ENCODE results near the gene PCDH12.

Gene PCDH12

DNA sequence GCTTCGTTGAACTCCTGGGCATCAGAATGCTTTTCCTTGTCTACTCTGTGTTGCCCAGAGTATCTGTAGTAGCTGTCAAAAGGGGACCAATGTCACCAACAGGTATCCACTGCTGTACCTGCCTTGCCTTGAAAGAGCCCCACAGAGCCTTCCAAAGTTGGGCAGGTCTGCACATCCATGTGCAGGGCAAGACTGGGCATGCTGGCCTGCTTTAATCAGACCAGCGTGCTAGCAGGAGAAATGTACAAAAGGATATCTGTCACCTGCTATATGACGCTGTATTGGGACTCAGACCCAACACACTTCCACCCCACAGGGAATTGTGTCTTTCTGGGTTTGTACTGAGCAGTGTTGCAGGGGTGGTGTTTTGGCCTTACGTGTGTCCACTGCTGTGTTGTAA, 22.5 kb downstream of the PCDH12 start:
- Histone ChIP-seq H4K12ac (ENCODE audit: low read depth, low read length) (no peak overlapping the region), H3K9me3 (ENCODE audit: insufficient read depth, low read depth, low read length) (no peaks in the 10 kb centered on the region), H2AFZ (ENCODE audit: insufficient read depth, low read length, poor library complexity) (no peak overlapping the region), H3K4ac (ENCODE audit: low read depth, low read length) (no peak overlapping the region), H2BK5ac (ENCODE audit: low read depth, low read length, poor library complexity) (no peak overlapping the region), H4K8ac (ENCODE audit: low read depth, low read length) (no peak overlapping the region), H3K9ac (ENCODE audit: low read length) (no peak overlapping the region), H3K4me1 (ENCODE audit: control insufficient read depth in 1 of 2, insufficient read depth in 2 of 2, low read length in 2 of 2) (no peaks in the 10 kb centered on the region), H3K27ac (ENCODE audit: low read depth, low read length) (no peak overlapping the region), H2BK120ac (ENCODE audit: insufficient read depth, low read length, poor library complexity) (no peak overlapping the region), H3K23ac (ENCODE audit: low read length) (no peak overlapping the region), H2BK12ac (ENCODE audit: low read length) (no peak overlapping the region), H3K79me1 (ENCODE audit: low read length) (no peaks in the 10 kb centered on the region), H2AK5ac (ENCODE audit: low read length) (no peak overlapping the region), H4K91ac (ENCODE audit: low read depth, low read length) (no peak overlapping the region), H3K36me3 (ENCODE audit: control insufficient read depth in 1 of 2, insufficient read depth in 2 of 2, low read length in 2 of 2) (peaks cover 38 to 60% of the 10 kb centered on the region in 2 experiments), H3K14ac (ENCODE audit: low read length) (no peak overlapping the region), H3K79me2 (ENCODE audit: control insufficient read depth, insufficient read depth, low read length, poor library complexity) (no peaks in the 10 kb centered on the region), H3K4me3 (ENCODE audit: low read depth, low read length) (no peak overlapping the region), H3K27me3 (ENCODE audit: insufficient read depth, low read length) (no peaks in the 10 kb centered on the region), H3K4me2 (ENCODE audit: low read length) (no peak overlapping the region), H3K18ac (ENCODE audit: low read length) (no peak overlapping the region)
- DNase-seq, result no peak
- no CpG with 5 or more reads among the region's 4 CpGs for WGBS (ENCODE audit: extremely low coverage, insufficient coverage, insufficient read length)

DNA sequence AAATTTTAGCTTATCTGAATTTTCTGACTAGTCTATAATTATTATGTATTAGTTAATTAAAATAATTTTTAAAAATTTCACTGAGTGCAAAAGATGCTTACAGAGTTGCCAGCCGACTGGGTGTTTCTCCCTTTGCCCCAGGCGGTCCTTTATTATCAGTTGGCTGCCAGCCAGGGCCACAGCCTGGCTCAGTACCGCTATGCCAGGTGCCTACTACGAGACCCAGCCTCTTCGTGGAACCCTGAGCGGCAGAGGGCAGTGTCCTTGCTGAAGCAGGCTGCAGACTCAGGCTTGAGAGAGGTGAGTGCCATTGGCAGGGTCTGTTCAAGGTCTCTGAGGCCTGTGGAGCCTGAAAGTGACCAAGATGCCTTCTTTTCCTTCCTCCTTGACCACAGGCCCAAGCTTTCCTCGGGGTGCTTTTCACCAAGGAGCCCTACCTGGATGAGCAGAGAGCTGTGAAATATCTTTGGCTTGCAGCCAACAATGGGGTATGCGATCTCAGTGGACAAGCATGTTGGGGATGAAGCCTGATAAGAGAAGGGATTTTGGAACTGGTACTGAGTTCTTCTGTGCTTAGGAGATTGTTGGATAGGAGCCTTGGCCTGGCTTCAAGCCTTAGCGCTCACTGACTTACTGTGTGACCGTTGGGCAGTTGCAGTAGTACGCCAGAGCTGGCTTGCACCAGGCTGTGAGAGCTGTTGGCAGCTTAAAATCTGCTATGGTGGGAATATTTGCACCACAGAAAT, 23.7 kb downstream of the PCDH12 start:
- no peaks in the 10 kb centered on the region for H3K79me1 ChIP-seq (ENCODE audit: low read length)
- no peak overlapping the region for H4K91ac ChIP-seq (ENCODE audit: low read depth, low read length)
- no peak overlapping the region for H2AFZ ChIP-seq (ENCODE audit: insufficient read depth, low read length, poor library complexity)
- WGBS (ENCODE audit: extremely low coverage, insufficient coverage, insufficient read length), result no CpG with 5 or more reads among the region's 11 CpGs
- no peaks in the 10 kb centered on the region for H3K9me3 ChIP-seq (ENCODE audit: insufficient read depth, low read depth, low read length)
- no peak overlapping the region for H3K14ac ChIP-seq (ENCODE audit: low read length)
- DNase-seq, result no peak
- no peak overlapping the region for H2BK12ac ChIP-seq (ENCODE audit: low read length)
- no peak overlapping the region for H3K4me2 ChIP-seq (ENCODE audit: low read length)
- H3K4me1 ChIP-seq (ENCODE audit: control insufficient read depth in 1 of 2, insufficient read depth in 2 of 2, low read length in 2 of 2), result no peaks in the 10 kb centered on the region
- no peak overlapping the region for H4K8ac ChIP-seq (ENCODE audit: low read depth, low read length)
- H4K12ac ChIP-seq (ENCODE audit: low read depth, low read length), result no peak overlapping the region
- no peak overlapping the region for H2AK5ac ChIP-seq (ENCODE audit: low read length)
- H3K23ac ChIP-seq (ENCODE audit: low read length), result no peak overlapping the region
- no peaks in the 10 kb centered on the region for H3K79me2 ChIP-seq (ENCODE audit: control insufficient read depth, insufficient read depth, low read length, poor library complexity)
- no peak overlapping the region for H3K4me3 ChIP-seq (ENCODE audit: low read depth, low read length)
- no peak overlapping the region for H2BK120ac ChIP-seq (ENCODE audit: insufficient read depth, low read length, poor library complexity)
- peaks cover 43 to 67% of the 10 kb centered on the region in 2 experiments for H3K36me3 ChIP-seq (ENCODE audit: control insufficient read depth in 1 of 2, insufficient read depth in 2 of 2, low read length in 2 of 2)
- H3K9ac ChIP-seq (ENCODE audit: low read length), result no peak overlapping the region
- no peak overlapping the region for H3K4ac ChIP-seq (ENCODE audit: low read depth, low read length)
- H2BK5ac ChIP-seq (ENCODE audit: low read depth, low read length, poor library complexity), result no peak overlapping the region
- no peak overlapping the region for H3K27ac ChIP-seq (ENCODE audit: low read depth, low read length)
- H3K18ac ChIP-seq (ENCODE audit: low read length), result no peak overlapping the region
- H3K27me3 ChIP-seq (ENCODE audit: insufficient read depth, low read length), result no peaks in the 10 kb centered on the region

DNA sequence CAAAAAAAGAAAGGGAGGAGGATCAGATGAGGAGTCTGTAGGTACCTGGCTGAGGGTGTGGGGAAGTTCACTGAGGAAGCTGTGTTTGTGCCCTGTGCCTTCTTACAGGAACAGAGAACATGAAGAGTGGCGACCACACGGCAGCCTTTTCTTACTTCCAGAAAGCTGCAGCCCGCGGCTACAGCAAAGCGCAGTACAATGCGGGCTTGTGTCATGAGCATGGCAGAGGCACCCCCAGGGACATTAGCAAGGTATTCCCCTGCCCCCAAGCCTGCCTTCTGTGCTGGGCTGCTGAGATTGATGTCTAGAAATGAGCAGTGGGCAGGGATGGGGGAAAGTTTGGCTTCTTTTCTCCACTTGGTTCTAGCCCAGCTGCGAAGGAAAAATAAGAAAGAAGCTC, 24.9 kb downstream of the PCDH12 start:
- H3K4me2 ChIP-seq (ENCODE audit: low read length), result no peak overlapping the region
- H3K4me3 ChIP-seq (ENCODE audit: low read depth, low read length), result no peak overlapping the region
- no peaks in the 10 kb centered on the region for H3K79me2 ChIP-seq (ENCODE audit: control insufficient read depth, insufficient read depth, low read length, poor library complexity)
- H2AK5ac ChIP-seq (ENCODE audit: low read length), result no peak overlapping the region
- no peak overlapping the region for H2BK5ac ChIP-seq (ENCODE audit: low read depth, low read length, poor library complexity)
- H4K12ac ChIP-seq (ENCODE audit: low read depth, low read length), result no peak overlapping the region
- H3K27me3 ChIP-seq (ENCODE audit: insufficient read depth, low read length), result no peaks in the 10 kb centered on the region
- H4K91ac ChIP-seq (ENCODE audit: low read depth, low read length), result no peak overlapping the region
- no peak overlapping the region for H2BK120ac ChIP-seq (ENCODE audit: insufficient read depth, low read length, poor library complexity)
- H3K4me1 ChIP-seq (ENCODE audit: control insufficient read depth in 1 of 2, insufficient read depth in 2 of 2, low read length in 2 of 2), result no peaks in the 10 kb centered on the region
- H2AFZ ChIP-seq (ENCODE audit: insufficient read depth, low read length, poor library complexity), result no peak overlapping the region
- no CpG with 5 or more reads among the region's 7 CpGs for WGBS (ENCODE audit: extremely low coverage, insufficient coverage, insufficient read length)
- no peaks in the 10 kb centered on the region for H3K9me3 ChIP-seq (ENCODE audit: insufficient read depth, low read depth, low read length)
- DNase-seq, result no peak
- H3K14ac ChIP-seq (ENCODE audit: low read length), result no peak overlapping the region
- H2BK12ac ChIP-seq (ENCODE audit: low read length), result no peak overlapping the region
- H3K9ac ChIP-seq (ENCODE audit: low read length), result no peak overlapping the region
- H3K36me3 ChIP-seq (ENCODE audit: control insufficient read depth in 1 of 2, insufficient read depth in 2 of 2, low read length in 2 of 2), result peaks cover 41 to 66% of the 10 kb centered on the region in 2 experiments
- no peak overlapping the region for H4K8ac ChIP-seq (ENCODE audit: low read depth, low read length)
- no peak overlapping the region for H3K18ac ChIP-seq (ENCODE audit: low read length)
- no peaks in the 10 kb centered on the region for H3K79me1 ChIP-seq (ENCODE audit: low read length)
- H3K23ac ChIP-seq (ENCODE audit: low read length), result no peak overlapping the region
- H3K27ac ChIP-seq (ENCODE audit: low read depth, low read length), result no peak overlapping the region
- H3K4ac ChIP-seq (ENCODE audit: low read depth, low read length), result no peak overlapping the region

DNA sequence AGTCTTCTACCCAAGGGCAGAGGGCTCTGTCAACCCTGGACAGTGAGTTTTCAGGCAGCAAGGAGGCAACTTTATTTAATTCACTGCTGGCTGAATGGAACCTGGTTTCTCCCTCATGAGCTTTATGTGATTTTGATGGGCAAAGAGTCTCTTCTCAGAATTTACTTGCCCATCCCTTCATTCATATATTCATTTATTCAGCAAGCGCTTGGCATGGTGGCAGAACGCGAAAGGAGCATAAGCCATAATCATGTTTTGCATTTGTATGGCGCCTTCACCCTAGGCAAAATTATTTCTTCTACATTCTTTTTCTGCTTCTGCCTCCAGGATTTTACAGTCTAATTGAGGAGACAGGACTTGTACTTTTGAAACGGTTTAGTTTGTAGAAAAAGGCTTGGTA, 26.3 kb downstream of the PCDH12 start:
- Histone ChIP-seq H3K23ac (ENCODE audit: low read length) (no peak overlapping the region), H3K79me2 (ENCODE audit: control insufficient read depth, insufficient read depth, low read length, poor library complexity) (no peaks in the 10 kb centered on the region), H3K18ac (ENCODE audit: low read length) (no peak overlapping the region), H2BK120ac (ENCODE audit: insufficient read depth, low read length, poor library complexity) (no peak overlapping the region), H3K27ac (ENCODE audit: low read depth, low read length) (no peak overlapping the region), H2BK5ac (ENCODE audit: low read depth, low read length, poor library complexity) (no peak overlapping the region), H4K12ac (ENCODE audit: low read depth, low read length) (no peak overlapping the region), H3K4me1 (ENCODE audit: control insufficient read depth in 1 of 2, insufficient read depth in 2 of 2, low read length in 2 of 2) (no peaks in the 10 kb centered on the region), H3K9ac (ENCODE audit: low read length) (no peak overlapping the region), H2AFZ (ENCODE audit: insufficient read depth, low read length, poor library complexity) (no peak overlapping the region), H3K4ac (ENCODE audit: low read depth, low read length) (no peak overlapping the region), H3K9me3 (ENCODE audit: insufficient read depth, low read depth, low read length) (no peaks in the 10 kb centered on the region), H4K8ac (ENCODE audit: low read depth, low read length) (no peak overlapping the region), H3K36me3 (ENCODE audit: control insufficient read depth in 1 of 2, insufficient read depth in 2 of 2, low read length in 2 of 2) (peaks cover 42 to 67% of the 10 kb centered on the region in 2 experiments), H3K4me2 (ENCODE audit: low read length) (no peak overlapping the region), H3K4me3 (ENCODE audit: low read depth, low read length) (no peak overlapping the region), H4K91ac (ENCODE audit: low read depth, low read length) (no peak overlapping the region), H3K27me3 (ENCODE audit: insufficient read depth, low read length) (no peaks in the 10 kb centered on the region), H2AK5ac (ENCODE audit: low read length) (no peak overlapping the region), H3K79me1 (ENCODE audit: low read length) (no peaks in the 10 kb centered on the region), H2BK12ac (ENCODE audit: low read length) (no peak overlapping the region), H3K14ac (ENCODE audit: low read length) (no peak overlapping the region)
- no peak for DNase-seq
- no CpG with 5 or more reads among the region's 5 CpGs for WGBS (ENCODE audit: extremely low coverage, insufficient coverage, insufficient read length)
